A549 (cell line): Measurements from ENCODE around the gene MED27. TPM values are rescaled to one million over a fixed set of nuclear protein-coding genes. Genes with fewer than 3 reads are reported as not detected.

Experiments
- ATAC-seq, 2 experiments: fragments of 200-7000 bp in 1 of 2; fragments of >200 bp in 1 of 2; cut with Nextera tagmentation in 1 of 2; cut with Tn5 transposase in 1 of 2; 3 replicates each; pipeline versions ENCODE4 v1.8.0 to v1.9.1; 2018 to 2020; ENCODE audit warnings: mild to moderate bottlenecking in 1 of 2, moderate library complexity in 1 of 2
- CTCF ChIA-PET: fragments of 300-600 bp; sonication (Branson Sonifier 250); formaldehyde crosslinking; extraction: SDS; loops from one replicate; lab custom pipeline; 2021; ENCODE audit warnings: antibody characterized with exemption, inconsistent platforms; lab: Yijun Ruan, JAX
- POLR2A ChIA-PET: fragments of 350-600 bp; formaldehyde crosslinking; extraction: SDS; loops from one replicate; lab custom pipeline; 2021; ENCODE audit warnings: antibody characterized with exemption, inconsistent platforms; lab: Yijun Ruan, JAX
- DNase-seq, 2 experiments: peaks; one replicate each; pipeline versions ENCODE4 v3.0.0 to v3.0.0-alpha.2; 2011 to 2016; ENCODE audit warnings: low read depth in 1 of 2, low spot score in 1 of 2
- FAIRE-seq: peaks from 2 replicates; lab custom pipeline; 2011; peaks lifted over from hg19 to GRCh38; lab: Jason Lieb, UNC
- H3K27ac ChIP-seq, 2 experiments: fragments of >200 bp; sonication (Bioruptor Twin); formaldehyde crosslinking; 3 replicates each; pipeline ENCODE4 v1.5.1; 2016 to 2017
- H3K4me1 ChIP-seq: fragments of >200 bp; sonication (Bioruptor Twin); formaldehyde crosslinking; 3 replicates; pipeline ENCODE4 v1.6.1; 2016
- H3K4me2 ChIP-seq: fragments of >200 bp; sonication (Bioruptor Twin); formaldehyde crosslinking; 3 replicates; pipeline ENCODE4 v1.6.1; 2016
- H3K4me3 ChIP-seq: fragments of >200 bp; sonication (Bioruptor Twin); formaldehyde crosslinking; 3 replicates; pipeline ENCODE4 v1.5.1; 2016
- H3K9me3 ChIP-seq: fragments of >200 bp; sonication (Bioruptor Twin); formaldehyde crosslinking; 3 replicates; pipeline ENCODE4 v1.6.1; 2016
- BCL3 ChIP-seq: fragments of >200 bp; sonication (Bioruptor Twin); formaldehyde crosslinking; IDR thresholded peaks from 3 replicates; pipeline ENCODE4 v1.6.1; 2016
- CBX2 ChIP-seq: fragments of 200-600 bp; sonication (generic); IDR thresholded peaks from 2 replicates; pipeline ENCODE4 v1.6.1; 2016; ENCODE audit warnings: low read depth, mild to moderate bottlenecking, borderline replicate concordance
- CHD2 ChIP-seq: fragments of 150-350 bp; IDR thresholded peaks from 2 replicates; pipeline ENCODE4 v1.6.1; 2014; ENCODE audit warnings: low read length; ENCODE audit not compliant: partially characterized antibody
- CTCF ChIP-seq: fragments of >200 bp; sonication (Bioruptor Twin); formaldehyde crosslinking; IDR thresholded peaks from 3 replicates; pipeline ENCODE4 v1.5.1; 2016
- EHMT2 ChIP-seq: fragments of 200-600 bp; sonication (generic); IDR thresholded peaks from 2 replicates; pipeline ENCODE4 v1.6.1; 2016; ENCODE audit warnings: antibody characterized with exemption, low read depth, mild to moderate bottlenecking, moderate library complexity
- ESRRA ChIP-seq: fragments of 150-350 bp; IDR thresholded peaks from 2 replicates; pipeline ENCODE4 v1.6.1; 2014; ENCODE audit warnings: mild to moderate bottlenecking, low read length, borderline replicate concordance
- FOXS1 ChIP-seq: fragments of 250-450 bp; sonication (Bioruptor Pico); IDR thresholded peaks from 2 replicates; pipeline ENCODE4 v1.5.0; 2020; ENCODE audit warnings: mild to moderate bottlenecking, moderate library complexity
- GATA3 ChIP-seq: IDR thresholded peaks from 2 replicates; pipeline ENCODE4 v1.6.1; 2012; ENCODE audit warnings: borderline replicate concordance
- HDAC2 ChIP-seq: fragments of 200-600 bp; sonication (generic); IDR thresholded peaks from 2 replicates; pipeline ENCODE4 v1.6.1; 2016
- HES2 ChIP-seq: fragments of >200 bp; sonication (Bioruptor Twin); formaldehyde crosslinking; IDR thresholded peaks from 2 replicates; pipeline ENCODE4 v1.6.1; 2016
- HOXB13 ChIP-seq: fragments of 250-450 bp; sonication (Bioruptor Pico); IDR thresholded peaks from 2 replicates; pipeline ENCODE4 v1.5.0; 2020; ENCODE audit warnings: low read depth, mild to moderate bottlenecking, moderate library complexity
- KDM1A ChIP-seq: fragments of 200-600 bp; sonication (generic); IDR thresholded peaks from 2 replicates; pipeline ENCODE4 v1.6.1; 2016; ENCODE audit warnings: low read depth, mild to moderate bottlenecking
- KDM5A ChIP-seq: fragments of 200-600 bp; sonication (generic); IDR thresholded peaks from 2 replicates; pipeline ENCODE4 v1.6.1; 2016; ENCODE audit warnings: antibody characterized with exemption, mild to moderate bottlenecking
- MAZ ChIP-seq: fragments of 150-350 bp; IDR thresholded peaks from 2 replicates; pipeline ENCODE4 v1.6.1; 2014; ENCODE audit warnings: antibody characterized with exemption, low read depth, low read length, borderline replicate concordance
- PBX3 ChIP-seq: IDR thresholded peaks from 2 replicates; pipeline ENCODE4 v1.6.1; 2012
- PHF8 ChIP-seq: fragments of 200-600 bp; sonication (generic); IDR thresholded peaks from 2 replicates; pipeline ENCODE4 v1.6.1; 2016; ENCODE audit warnings: low read depth, mild to moderate bottlenecking, antibody characterized with exemption, moderate library complexity, borderline replicate concordance
- POLR2AphosphoS2 ChIP-seq: conservative IDR thresholded peaks from 2 replicates; pipeline ENCODE4 v1.6.1; 2012; ENCODE audit warnings: low read length, improper control_type of control experiment, inconsistent platforms
- RARB ChIP-seq: fragments of 250-450 bp; sonication (Bioruptor Pico); IDR thresholded peaks from 2 replicates; pipeline ENCODE4 v1.8.0; 2021; ENCODE audit warnings: mild to moderate bottlenecking, moderate library complexity
- RCOR1 ChIP-seq: fragments of 150-350 bp; IDR thresholded peaks from 2 replicates; pipeline ENCODE4 v1.6.1; 2014; ENCODE audit warnings: antibody characterized with exemption, low read length, low read depth
- REST ChIP-seq: fragments of 200-600 bp; sonication (generic); IDR thresholded peaks from 2 replicates; pipeline ENCODE4 v1.6.1; 2016; ENCODE audit warnings: antibody characterized with exemption, mild to moderate bottlenecking, moderate library complexity
- RNF2 ChIP-seq: fragments of 200-600 bp; sonication (generic); IDR thresholded peaks from 2 replicates; pipeline ENCODE4 v1.6.1; 2016; ENCODE audit warnings: low read depth, mild to moderate bottlenecking, antibody characterized with exemption, moderate library complexity, borderline replicate concordance
- SREBF2 ChIP-seq: fragments of 450-650 bp; IDR thresholded peaks from 2 replicates; pipeline ENCODE4 v1.6.1; 2014; ENCODE audit warnings: mild to moderate bottlenecking, moderate library complexity
- USF2 ChIP-seq: fragments of 450-650 bp; IDR thresholded peaks from 2 replicates; pipeline ENCODE4 v1.6.1; 2014; ENCODE audit warnings: antibody characterized with exemption
- ZNF302 ChIP-seq: fragments of 250-450 bp; sonication (Bioruptor Pico); IDR thresholded peaks from 2 replicates; pipeline ENCODE4 v1.9.0; 2021; ENCODE audit warnings: inconsistent platforms, mild to moderate bottlenecking, moderate library complexity
- ZSCAN20 ChIP-seq: fragments of 250-450 bp; sonication (Bioruptor Pico); IDR thresholded peaks from 2 replicates; pipeline ENCODE4 v1.8.0; 2022; ENCODE audit warnings: mild to moderate bottlenecking, moderate library complexity
- WGBS: methylation state at CpG from one replicate; pipeline ENCODE4 v1.1.6; 2017; ENCODE audit errors: missing lambda C conversion rate; 5-methylcytosine and 5-hydroxymethylcytosine counted together
- polyA plus RNA-seq, 4 experiments: library from polyadenylated mRNA; depleted of rRNA in 3 of 4; stranded (reverse); fragments of >200 nt; fragmentation: RNase III in 1 of 4; extraction: RNeasy Plus Mini Kit Qiagen cat#74134 plus additional on column Dnase treatment in 1 of 4; gene quantifications; 2 replicates in 3 of 4; 3 replicates in 1 of 4; pipeline ENCODE4 v1.2.3, GENCODE V29; 2011 to 2017

The MED27 gene
- polyA plus RNA-seq, 2 of the 4 experiments (the other 2 are of a cell fraction): 24.2 to 37.8 TPM

GRCh38 chr9:131884222-131884621 is 195.4 kb downstream of the MED27 start:
- POLR2A ChIA-PET: no interaction called here
- 39% methylated on average over 1 of the region's 1 CpG for WGBS
- ATAC-seq: no peak
- no peak overlapping the region for H3K4me2 ChIP-seq
- no peak overlapping the region for H3K4me3 ChIP-seq
- no peak overlapping the region for H3K27ac ChIP-seq
- no peak for TF ChIP-seq POLR2AphosphoS2
- no peak for TF ChIP-seq REST
- no peak for TF ChIP-seq HES2
- no peak for TF ChIP-seq SREBF2
- no peak for TF ChIP-seq RNF2
- no peak for TF ChIP-seq PBX3
- no peak for TF ChIP-seq HDAC2
- no peak for TF ChIP-seq ZSCAN20 (CRISPR knock-in tag)
- no peak for TF ChIP-seq RARB (CRISPR knock-in tag)
- TF ChIP-seq PHF8: no peak
- TF ChIP-seq GATA3: no peak
- TF ChIP-seq ESRRA: no peak
- no peaks in the 10 kb centered on the region for H3K9me3 ChIP-seq
- DNase-seq: no peak
- no peak for FAIRE-seq
- CTCF ChIA-PET: interaction anchor here (0.6 to 1.3 kb wide), 4 partner anchors 8 to 225 kb away, joined by 3 to 4 read pairs (median 3); no protein-coding TSS in a partner anchor
- no peaks in the 10 kb centered on the region for H3K4me1 ChIP-seq

- H3K4me1 ChIP-seq: no peaks in the 10 kb centered on the region
- TF ChIP-seq KDM5A (no peak), ZSCAN20 (CRISPR knock-in tag) (no peak), MAZ (no peak), BCL3 (no peak), HDAC2 (no peak), CHD2 (no peak), KDM1A (no peak), FOXS1 (CRISPR knock-in tag) (no peak), SREBF2 (no peak), HOXB13 (no peak), HES2 (no peak), CTCF (no peak), RARB (CRISPR knock-in tag) (no peak), USF2 (no peak), POLR2AphosphoS2 (no peak), EHMT2 (no peak), ZNF302 (no peak), CBX2 (no peak), RCOR1 (no peak)
- DNase-seq (no peak), ATAC-seq (no peak), FAIRE-seq (no peak)
- no peak overlapping the region for H3K4me3 ChIP-seq
- CTCF ChIA-PET: interaction anchor here (0.9 kb wide), 1 partner anchor 8 kb away, joined by 3 read pairs; no protein-coding TSS in a partner anchor
- no peaks in the 10 kb centered on the region for H3K9me3 ChIP-seq
- POLR2A ChIA-PET: interaction anchor here (0.6 kb wide), 1 partner anchor 118 kb away, joined by 3 read pairs; no protein-coding TSS in a partner anchor
- no peak overlapping the region for H3K27ac ChIP-seq
- 91% methylated on average over 4 of the region's 4 CpGs for WGBS
- H3K4me2 ChIP-seq: no peak overlapping the region
These were observed 198.7 kb downstream of the MED27 start for GRCh38 chr9:131880833-131881583.
